H1 (cell line): ENCODE results near the gene KTN1. TPM values are rescaled to one million over a fixed set of nuclear protein-coding genes. Genes with fewer than 3 reads are reported as not detected.

Experiments used
- CTCF ChIA-PET: fragments of 300-600 bp; sonication (Branson Sonifier 250); formaldehyde crosslinking; loops from one replicate; lab custom pipeline; 2021; ENCODE audit not compliant: partially characterized antibody; lab: Charles Lee
- POLR2A ChIA-PET: fragments of 300-600 bp; sonication (Branson Sonifier 250); formaldehyde crosslinking; loops from one replicate; lab custom pipeline; 2021; ENCODE audit warnings: inconsistent platforms; ENCODE audit not compliant: partially characterized antibody; lab: Charles Lee
- DNase-seq, 2 experiments: peaks; one replicate each; pipeline versions ENCODE4 v3.0.0 to v3.0.0-alpha.2; 2010 to 2022; ENCODE audit warnings: low spot score in 2 of 2, low read depth in 1 of 2, mixed read lengths in 1 of 2
- FAIRE-seq: peaks from 2 replicates; lab custom pipeline; 2011; peaks lifted over from hg19 to GRCh38; lab: Jason Lieb, UNC
- H2AFZ ChIP-seq: 2 replicates; pipeline ENCODE4 v1.8.1; 2012; ENCODE audit warnings: low read length, inconsistent platforms
- H2AK5ac ChIP-seq: 2 replicates; pipeline ENCODE4 v1.6.1; 2013; ENCODE audit warnings: low read depth, low read length
- H2BK120ac ChIP-seq: replicated peaks from 2 replicates; pipeline ENCODE3; 2013; ENCODE audit warnings: low read depth, low read length, inconsistent platforms
- H2BK12ac ChIP-seq: 2 replicates; pipeline ENCODE4 v1.6.1; 2013; ENCODE audit warnings: low read depth, low read length
- H2BK15ac ChIP-seq: 2 replicates; pipeline ENCODE4 v1.6.1; 2013; ENCODE audit warnings: low read length
- H2BK20ac ChIP-seq: 2 replicates; pipeline ENCODE4 v1.6.1; 2013; ENCODE audit warnings: low read length
- H2BK5ac ChIP-seq: 2 replicates; pipeline ENCODE4 v1.6.1; 2013; ENCODE audit warnings: low read depth, low read length
- H3K14ac ChIP-seq: 2 replicates; pipeline ENCODE4 v1.6.1; 2013; ENCODE audit warnings: inconsistent platforms; ENCODE audit not compliant: insufficient read length
- H3K18ac ChIP-seq: 2 replicates; pipeline ENCODE4 v1.6.1; 2013; ENCODE audit warnings: low read length; ENCODE audit errors: extremely low read depth
- H3K23ac ChIP-seq: 2 replicates; pipeline ENCODE4 v1.6.1; 2013; ENCODE audit warnings: inconsistent platforms; ENCODE audit not compliant: insufficient read length
- H3K23me2 ChIP-seq: 2 replicates; pipeline ENCODE4 v1.6.1; 2013; ENCODE audit warnings: low read depth, low read length
- H3K27ac ChIP-seq: 2 replicates; pipeline ENCODE4 v1.6.1; 2011; ENCODE audit warnings: low read depth, low read length, inconsistent platforms
- H3K27me3 ChIP-seq, 4 experiments: replicated peaks in 1 of 4; 1 replicate in 1 of 4; 2 replicates in 3 of 4; pipeline versions ENCODE4 v1.6.1 to v1.8.1; 2011 to 2013; ENCODE audit warnings: low read length in 3 of 4, mild to moderate bottlenecking in 3 of 4, inconsistent platforms in 2 of 4, mixed read lengths in 2 of 4, moderate library complexity in 1 of 4; ENCODE audit not compliant: control insufficient read depth in 3 of 4, insufficient read depth in 3 of 4; ENCODE audit errors: extremely low read depth in 1 of 4
- H3K36me3 ChIP-seq, 4 experiments: 2 replicates each; pipeline versions ENCODE4 v1.6.1 to v1.8.1; 2011 to 2013; ENCODE audit warnings: mild to moderate bottlenecking in 4 of 4, low read length in 3 of 4, moderate library complexity in 2 of 4, control low read depth in 1 of 4, inconsistent platforms in 1 of 4; ENCODE audit not compliant: insufficient read depth in 4 of 4, control insufficient read depth in 2 of 4
- H3K4ac ChIP-seq: replicated peaks from 2 replicates; pipeline ENCODE3; 2013; ENCODE audit warnings: low read length, low read depth, mixed read lengths, inconsistent platforms; ENCODE audit not compliant: insufficient read length
- H3K4me1 ChIP-seq, 4 experiments: replicated peaks in 1 of 4; 1 replicate in 1 of 4; 2 replicates in 3 of 4; pipeline versions ENCODE4 v1.6.1 to v1.8.1; 2011 to 2013; ENCODE audit warnings: low read length in 3 of 4, inconsistent platforms in 2 of 4, mixed read lengths in 1 of 4; ENCODE audit not compliant: insufficient read depth in 4 of 4, control insufficient read depth in 3 of 4
- H3K4me2 ChIP-seq, 2 experiments: 2 replicates each; pipeline versions ENCODE4 v1.6.1 to v1.8.1; 2011 to 2013; ENCODE audit warnings: low read depth in 2 of 2, low read length in 2 of 2, control low read depth in 1 of 2, inconsistent platforms in 1 of 2, mild to moderate bottlenecking in 1 of 2; ENCODE audit not compliant: insufficient read depth in 1 of 2
- H3K4me3 ChIP-seq, 4 experiments: fragments of 200-600, 300-600 bp in 1 of 4; sonication (generic), shearing (Covaris generic), sonication (Bioruptor Twin) in 1 of 4; 2 replicates each; pipeline versions ENCODE4 v1.5.1 to v1.8.1; 2011 to 2016; ENCODE audit warnings: low read length in 4 of 4, low read depth in 3 of 4, control low read depth in 2 of 4, inconsistent platforms in 2 of 4, mild to moderate bottlenecking in 2 of 4, mixed read lengths in 1 of 4, moderate library complexity in 1 of 4; ENCODE audit not compliant: insufficient read depth in 2 of 4; ENCODE audit errors: extremely low read depth in 1 of 4
- H3K56ac ChIP-seq: replicated peaks from 2 replicates; pipeline ENCODE3; 2013; ENCODE audit warnings: low read depth, mild to moderate bottlenecking, mixed read lengths, low read length, inconsistent platforms; ENCODE audit not compliant: insufficient read length
- H3K79me1 ChIP-seq: 2 replicates; pipeline ENCODE4 v1.6.1; 2013; ENCODE audit warnings: low read depth, low read length, control low read depth
- H3K79me2 ChIP-seq, 2 experiments: 2 replicates each; pipeline versions ENCODE4 v1.6.1 to v1.8.1; 2012 to 2013; ENCODE audit warnings: low read length in 2 of 2, mild to moderate bottlenecking in 2 of 2, inconsistent platforms in 1 of 2; ENCODE audit not compliant: insufficient read depth in 2 of 2, control insufficient read depth in 1 of 2
- H3K9ac ChIP-seq, 4 experiments: replicated peaks in 1 of 4; 1 replicate in 1 of 4; 2 replicates in 3 of 4; pipeline versions ENCODE4 v1.6.1 to v1.8.1; 2011 to 2013; ENCODE audit warnings: low read depth in 3 of 4, low read length in 3 of 4, control low read depth in 2 of 4, mild to moderate bottlenecking in 2 of 4, moderate library complexity in 2 of 4, inconsistent platforms in 1 of 4; ENCODE audit errors: extremely low read depth in 1 of 4
- H3K9me3 ChIP-seq, 2 experiments: 2 replicates each; pipeline versions ENCODE4 v1.6.1 to v1.8.1; 2012 to 2013; ENCODE audit warnings: mild to moderate bottlenecking in 2 of 2, moderate library complexity in 2 of 2, control low read depth in 1 of 2, inconsistent platforms in 1 of 2, low read depth in 1 of 2, low read length in 1 of 2, mixed read lengths in 1 of 2; ENCODE audit not compliant: insufficient read depth in 2 of 2
- H4K20me1 ChIP-seq, 2 experiments: replicated peaks in 1 of 2; 2 replicates each; pipeline versions ENCODE3 to v1.8.1; 2011 to 2013; ENCODE audit warnings: inconsistent platforms in 2 of 2, low read length in 2 of 2, mild to moderate bottlenecking in 1 of 2; ENCODE audit not compliant: insufficient read depth in 2 of 2, control insufficient read depth in 1 of 2
- H4K5ac ChIP-seq: 2 replicates; pipeline ENCODE4 v1.6.1; 2013; ENCODE audit warnings: low read length, low read depth, mixed read lengths, inconsistent platforms; ENCODE audit not compliant: insufficient read length
- H4K8ac ChIP-seq: 2 replicates; pipeline ENCODE4 v1.8.0; 2013; ENCODE audit warnings: mild to moderate bottlenecking, moderate library complexity, low read length, inconsistent platforms; ENCODE audit not compliant: insufficient read depth; ENCODE audit errors: extremely low read depth
- H4K91ac ChIP-seq: replicated peaks from 2 replicates; pipeline ENCODE3; 2013; ENCODE audit warnings: low read length, mixed read lengths, inconsistent platforms; ENCODE audit not compliant: insufficient read length
- BACH1 ChIP-seq: IDR thresholded peaks from 2 replicates; pipeline ENCODE4 v1.6.1; 2012; ENCODE audit warnings: low read length, improper control_type of control experiment
- POLR2AphosphoS5 ChIP-seq: IDR thresholded peaks from 2 replicates; pipeline ENCODE4 v1.6.1; 2011; ENCODE audit warnings: low read depth, low read length
- WGBS, 2 experiments: shearing (Covaris generic) in 1 of 2; methylation state at CpG; one replicate each; pipeline versions ENCODE4 v1.1.6 to v1.1.7; 2013 to 2015; ENCODE audit warnings: low lambda C conversion rate in 2 of 2, mixed read lengths in 2 of 2, inconsistent platforms in 1 of 2, low coverage in 1 of 2, missing lambda C conversion rate in 1 of 2; ENCODE audit not compliant: insufficient replicate concordance in 2 of 2, insufficient coverage in 1 of 2, insufficient read length in 1 of 2; ENCODE audit errors: extremely low coverage in 1 of 2, missing lambda C conversion rate in 1 of 2; 5-methylcytosine and 5-hydroxymethylcytosine counted together
- polyA plus RNA-seq, 7 experiments: library from polyadenylated mRNA; depleted of rRNA in 3 of 7; stranded (reverse) in 5 of 7; unstranded in 2 of 7; fragments of >200 nt in 5 of 7; fragments of 200-250 nt in 2 of 7; gene quantifications; 1 replicate in 5 of 7; 2 replicates in 1 of 7; 4 replicates in 1 of 7; pipeline versions ENCODE4 v1.2.1 to v1.2.3, GENCODE V29; 2011 to 2013; ENCODE audit warnings: missing spikeins in 2 of 7, mixed read lengths in 2 of 7
- total RNA-seq: library from RNA; stranded (reverse); fragmentation: NEBNext Ultra II Directional; extraction: Animal tissue kit (Norgen Biotek cat#: 25700); gene quantifications from 2 replicates; pipeline ENCODE4 v1.2.1, GENCODE V29; 2021

KTN1 gene
- total and polyA plus RNA-seq, 2 of the 8 experiments (the other 6 are each of a cell fraction or from before 2014, with no cell fraction given), result 15.4 to 151 TPM

GRCh38 chr14:55712491-55712890 lies 132.5 kb downstream of the KTN1 start:
- Histone ChIP-seq H3K27me3 (no peaks in the 10 kb centered on the region), H2BK5ac (no peak overlapping the region), H3K23me2 (no peaks in the 10 kb centered on the region), H3K79me2 (no peaks in the 10 kb centered on the region), H3K9ac (no peak overlapping the region), H2BK12ac (no peak overlapping the region), H4K91ac (no peak overlapping the region), H2AFZ (no peak overlapping the region), H3K56ac (no peak overlapping the region), H2BK15ac (no peak overlapping the region), H3K4me1 (no peaks in the 10 kb centered on the region; a peak in 1 of 7 replicates), H3K79me1 (no peaks in the 10 kb centered on the region), H3K27ac (no peak overlapping the region), H3K4me3 (no peak overlapping the region), H3K9me3 (no peaks in the 10 kb centered on the region), H2BK120ac (no peak overlapping the region), H3K36me3 (no peaks in the 10 kb centered on the region), H3K14ac (no peak overlapping the region), H4K8ac (no peak overlapping the region), H4K20me1 (no peaks in the 10 kb centered on the region), H3K18ac (no peak overlapping the region), H3K4me2 (no peak overlapping the region), H3K4ac (no peak overlapping the region), H2BK20ac (no peak overlapping the region), H2AK5ac (no peak overlapping the region), H4K5ac (no peak overlapping the region), H3K23ac (no peak overlapping the region)
- CTCF ChIA-PET, result interaction anchor here (0.5 to 1.9 kb wide), 6 partner anchors 12 to 766 kb away, joined by 3 to 5 read pairs (median 4); no protein-coding TSS in a partner anchor
- TF ChIP-seq BACH1, result no peak
- TF ChIP-seq POLR2AphosphoS5, result no peak
- POLR2A ChIA-PET, result no interaction called here
- FAIRE-seq (no peak), DNase-seq (no peak)
- 88% methylated on average over 5 of the region's 5 CpGs; no CpG with 5 or more reads in 1 of the 2 experiments for WGBS, 2 experiments
